Left lung (tissue), 10 donors: ENCODE data around the gene TRAPPC2L. TPM values are rescaled to one million over a fixed set of nuclear protein-coding genes. Genes with fewer than 3 reads are reported as not detected.

Source experiments
- ATAC-seq: fragments of 200-7000 bp; cut with Tn5 transposase; one replicate; pipeline ENCODE4 v1.9.1; 2020; ENCODE audit warnings: moderate library complexity
- DNase-seq, 4 donors: peaks; one replicate each; pipeline ENCODE4 v3.0.0-alpha.2; 2013 to 2020
- H3K27ac ChIP-seq, 2 donors: fragments of 200-600 bp; sonication (generic) in 1 of 2; one replicate each; pipeline versions ENCODE4 v1.5.0 to v1.8.0; 2020 to 2021
- H3K27me3 ChIP-seq, 2 donors: fragments of 200-600 bp; sonication (generic) in 1 of 2; one replicate each; pipeline versions ENCODE4 v1.5.0 to v1.8.0; 2020 to 2021
- H3K36me3 ChIP-seq, 2 donors: fragments of 200-600 bp; sonication (generic) in 1 of 2; one replicate each; pipeline versions ENCODE4 v1.5.0 to v1.8.0; 2020 to 2021
- H3K4me1 ChIP-seq, 2 donors: fragments of 200-600 bp; one replicate each; pipeline ENCODE4 v1.8.0; 2021
- H3K4me3 ChIP-seq, 2 donors: fragments of 200-600 bp; sonication (generic) in 1 of 2; one replicate each; pipeline versions ENCODE4 v1.5.0 to v1.8.0; 2020 to 2021; ENCODE audit warnings: mild to moderate bottlenecking in 1 of 2
- H3K9me3 ChIP-seq, 2 donors: fragments of 200-600 bp; sonication (generic) in 1 of 2; one replicate each; pipeline versions ENCODE4 v1.5.0 to v1.8.0; 2020 to 2021
- intact Hi-C, 2 donors: fragments of 100-400 bp; cut with DNase I; formaldehyde crosslinking; loops; one replicate each; pipeline versions ENCODE4 v1.11.2 to v1.14.2; 2022
- polyA plus RNA-seq, 6 donors: library from polyadenylated mRNA; unstranded; fragments of 120-200 nt; gene quantifications; one replicate each; pipeline ENCODE4 v1.2.1, GENCODE V29; 2013; ENCODE audit not compliant: insufficient read length in 6 of 6
- total RNA-seq, 2 donors: library from RNA; stranded (reverse); fragmentation: NEBNext Ultra II Directional; extraction: Animal tissue kit (Norgen Biotek cat#: 25700); gene quantifications; one replicate each; pipeline ENCODE4 v1.2.1, GENCODE V29; 2021
- TF ChIP-seq, protein P1 (sequence below), 2 donors: fragments of 200-600 bp; sonication (generic) in 1 of 2; IDR thresholded peaks; one replicate each; pipeline versions ENCODE4 v1.5.0 to v1.8.0; 2021; ENCODE audit warnings: antibody characterized with exemption in 2 of 2
- donor health status: DM: no; HTN: yes; CAD: no.
- donor health status: DM: no; HTN: no; CAD: no.

Gene TRAPPC2L
- total and polyA plus RNA-seq, 8 donors, result 47.3 to 74.4 (median 69.4) TPM

DNA sequence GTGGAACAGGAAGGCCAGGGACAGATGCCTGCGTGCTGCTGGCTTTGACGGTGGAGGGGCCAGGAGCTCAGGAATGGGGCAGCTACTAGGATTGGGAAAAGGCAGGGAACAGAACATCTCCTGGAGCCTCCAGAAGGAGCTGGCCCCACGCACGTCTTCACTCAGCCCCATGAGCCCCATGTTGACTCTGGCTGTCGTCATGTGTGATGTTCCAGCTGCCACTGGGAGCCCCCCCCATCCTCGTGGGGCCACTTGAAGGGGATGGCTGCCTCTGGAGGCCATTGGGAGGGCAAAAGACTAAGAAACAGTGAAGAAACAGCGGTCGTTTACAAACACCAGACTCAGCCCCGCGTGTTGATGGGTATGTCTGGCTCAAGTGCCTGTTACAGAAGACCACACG lies 26.7 kb upstream of the TRAPPC2L start:
- Histone ChIP-seq H3K4me1 (no peaks in the 10 kb centered on the region), H3K4me3 (no peak overlapping the region), H3K36me3 (peaks cover 0 to 68% of the 10 kb centered on the region in 2 donors), H3K27ac (no peak overlapping the region), H3K27me3 (no peaks in the 10 kb centered on the region), H3K9me3 (no peaks in the 10 kb centered on the region)
- ATAC-seq, result no peak
- peak in 2 of 4 donors; percentile 84 to 92 for DNase-seq
- intact Hi-C loops, result no loop called here
- TF ChIP-seq, protein P1, sequence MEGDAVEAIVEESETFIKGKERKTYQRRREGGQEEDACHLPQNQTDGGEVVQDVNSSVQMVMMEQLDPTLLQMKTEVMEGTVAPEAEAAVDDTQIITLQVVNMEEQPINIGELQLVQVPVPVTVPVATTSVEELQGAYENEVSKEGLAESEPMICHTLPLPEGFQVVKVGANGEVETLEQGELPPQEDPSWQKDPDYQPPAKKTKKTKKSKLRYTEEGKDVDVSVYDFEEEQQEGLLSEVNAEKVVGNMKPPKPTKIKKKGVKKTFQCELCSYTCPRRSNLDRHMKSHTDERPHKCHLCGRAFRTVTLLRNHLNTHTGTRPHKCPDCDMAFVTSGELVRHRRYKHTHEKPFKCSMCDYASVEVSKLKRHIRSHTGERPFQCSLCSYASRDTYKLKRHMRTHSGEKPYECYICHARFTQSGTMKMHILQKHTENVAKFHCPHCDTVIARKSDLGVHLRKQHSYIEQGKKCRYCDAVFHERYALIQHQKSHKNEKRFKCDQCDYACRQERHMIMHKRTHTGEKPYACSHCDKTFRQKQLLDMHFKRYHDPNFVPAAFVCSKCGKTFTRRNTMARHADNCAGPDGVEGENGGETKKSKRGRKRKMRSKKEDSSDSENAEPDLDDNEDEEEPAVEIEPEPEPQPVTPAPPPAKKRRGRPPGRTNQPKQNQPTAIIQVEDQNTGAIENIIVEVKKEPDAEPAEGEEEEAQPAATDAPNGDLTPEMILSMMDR (IDR thresholded peaks at IDR 0.05), result no peak

DNA sequence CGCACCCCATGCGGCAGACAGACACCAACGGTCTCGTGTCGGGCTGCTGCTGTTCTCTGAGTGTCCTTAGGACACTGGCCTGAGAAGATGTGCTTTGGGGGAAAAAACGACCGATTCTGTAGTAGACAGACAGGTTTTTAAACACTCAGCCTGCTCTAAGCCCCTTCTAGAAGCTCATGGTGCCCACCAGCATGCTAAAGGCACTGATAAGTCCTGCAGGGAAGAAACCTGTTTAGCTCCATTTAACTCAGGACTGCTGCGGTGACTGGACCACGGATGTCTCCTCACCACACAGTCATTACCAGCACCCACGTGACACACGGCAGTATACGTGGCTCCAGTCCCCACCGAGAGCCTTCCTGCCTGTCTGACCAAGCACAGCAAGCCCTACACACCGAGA lies 26.1 kb upstream of the TRAPPC2L start:
- no peaks in the 10 kb centered on the region for H3K27me3 ChIP-seq
- ATAC-seq, result no peak

DNA sequence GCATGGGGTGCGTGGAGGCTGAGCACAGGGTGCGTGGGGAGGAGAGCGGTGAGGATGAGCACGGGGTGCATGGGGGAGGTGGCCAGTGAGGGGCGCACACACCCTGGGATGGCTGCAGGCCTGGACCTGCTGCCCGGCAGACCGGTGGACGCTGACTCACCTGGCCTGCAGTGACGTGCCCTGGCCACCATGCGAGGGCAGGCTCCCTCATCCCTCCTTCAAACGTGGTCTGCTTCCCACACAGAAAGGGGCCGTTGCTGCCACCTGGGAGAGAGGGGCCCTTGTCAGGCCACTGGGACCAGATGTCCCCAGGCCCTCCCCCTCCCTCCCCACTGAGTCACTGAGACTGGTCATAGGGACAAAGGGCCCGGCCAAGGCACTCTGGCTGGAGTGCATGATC lies 25.1 kb upstream of the TRAPPC2L start:
- TF ChIP-seq, protein P1 (IDR thresholded peaks at IDR 0.05), result no peak
- intact Hi-C loops, result no loop called here
- H3K27ac ChIP-seq, result no peak overlapping the region
- H3K9me3 ChIP-seq, result no peaks in the 10 kb centered on the region
- H3K4me1 ChIP-seq, result no peaks in the 10 kb centered on the region
- no peaks in the 10 kb centered on the region for H3K27me3 ChIP-seq
- ATAC-seq (no peak), DNase-seq (no peak)
- H3K36me3 ChIP-seq, result peaks cover 0 to 66% of the 10 kb centered on the region in 2 donors
- H3K4me3 ChIP-seq, result no peak overlapping the region

More for the DNA sequence above, 26.1 kb upstream of the TRAPPC2L start:
- no peak overlapping the region for H3K4me3 ChIP-seq
- peaks cover 0 to 69% of the 10 kb centered on the region in 2 donors for H3K36me3 ChIP-seq
- intact Hi-C loops, result no loop called here
- H3K4me1 ChIP-seq, result no peaks in the 10 kb centered on the region
- TF ChIP-seq, protein P1 (IDR thresholded peaks at IDR 0.05), result no peak
- DNase-seq, result no peak
- no peak overlapping the region for H3K27ac ChIP-seq
- H3K9me3 ChIP-seq, result no peaks in the 10 kb centered on the region

DNA sequence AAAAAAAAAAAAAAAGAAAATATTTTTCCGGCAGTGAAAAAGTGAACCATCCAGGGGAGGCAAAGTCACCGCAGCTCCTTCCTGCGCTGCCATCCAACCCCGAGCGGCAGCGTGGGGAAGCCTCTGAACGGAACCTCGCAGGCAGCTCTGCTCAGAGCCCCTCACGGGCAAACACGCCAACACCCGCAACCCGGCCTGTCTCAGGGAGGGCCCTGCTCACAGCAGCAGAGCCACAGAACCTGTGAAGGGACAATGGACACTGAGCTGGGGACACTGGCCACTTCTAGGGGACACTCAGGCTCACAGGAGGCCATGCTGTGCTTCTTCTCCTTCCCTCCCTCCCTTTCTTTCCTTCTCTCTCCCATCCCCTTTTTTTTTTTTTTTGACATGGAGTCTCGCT lies 23.8 kb upstream of the TRAPPC2L start:
- no peak overlapping the region for H3K27ac ChIP-seq
- H3K27me3 ChIP-seq, result no peaks in the 10 kb centered on the region
- no peaks in the 10 kb centered on the region for H3K4me1 ChIP-seq
- intact Hi-C loops, result no loop called here
- H3K36me3 ChIP-seq, result peaks cover 0 to 63% of the 10 kb centered on the region in 2 donors
- H3K4me3 ChIP-seq, result no peak overlapping the region
- no peak for ATAC-seq
- TF ChIP-seq, protein P1 (IDR thresholded peaks at IDR 0.05), result no peak
- H3K9me3 ChIP-seq, result no peaks in the 10 kb centered on the region
- no peak for DNase-seq

DNA sequence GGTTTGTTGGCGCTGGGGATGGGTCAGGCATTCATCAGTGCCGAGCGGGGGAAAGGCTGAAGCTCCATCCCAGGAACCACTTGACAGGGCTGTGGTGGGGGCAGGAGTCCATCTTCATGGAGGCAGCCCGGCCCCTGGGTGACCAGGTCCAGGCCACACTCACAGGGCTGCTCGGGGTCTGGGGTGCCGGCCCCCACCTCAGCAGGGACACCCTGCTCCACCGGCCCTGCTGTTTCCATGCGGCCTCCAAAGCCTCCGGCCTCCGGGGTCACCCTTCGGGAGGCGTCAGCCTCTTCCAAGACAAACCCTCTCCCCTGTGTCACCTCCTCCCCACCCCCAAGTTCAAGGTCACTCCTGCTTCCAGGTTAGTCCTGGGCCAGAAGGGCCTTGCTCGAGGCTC lies 22.3 kb upstream of the TRAPPC2L start:
- DNase-seq, result no peak
- intact Hi-C loops, result no loop called here

More for the DNA sequence above, 22.3 kb upstream of the TRAPPC2L start:
- Histone ChIP-seq H3K4me3 (no peak overlapping the region), H3K36me3 (peaks cover 0 to 67% of the 10 kb centered on the region in 2 donors), H3K27me3 (no peaks in the 10 kb centered on the region), H3K9me3 (no peaks in the 10 kb centered on the region), H3K27ac (no peak overlapping the region), H3K4me1 (peaks cover 0 to 6% of the 10 kb centered on the region in 2 donors)
- TF ChIP-seq, protein P1 (IDR thresholded peaks at IDR 0.05), result no peak
- ATAC-seq, result no peak
